Activated CD4-positive, alpha-beta T cell treated with anti-CD3 and anti-CD28 coated beads, Interleukin-10, Interleukin-2, amounts not matched to agents 100 ng/mL and 50 ng/mL, durations not matched to agents 16 hours and 8 hours (primary cell): ENCODE measurements around the gene CYP4B1.
"Not testable (repeated sequence)": the region's sequence is repeated elsewhere in the genome, so short reads cannot be mapped to it uniquely, and the experiment has no call there.

Source experiments
- DNase-seq: peaks from one replicate; pipeline ENCODE4 v3.0.0-alpha.2; 2020

The CYP4B1 gene

GRCh38 chr1:46798810-46799209, at the start of gene CYP4B1:
TSS of gene CYP4B1 (plus strand) at chr1:46799046. CDS start at chr1:46799082, 36 bp downstream.
- no peak for DNase-seq

GRCh38 chr1:46749404-46749803, 49.4 kb upstream of the CYP4B1 start:
- DNase-seq: no peak

GRCh38 chr1:46749921-46750404, 48.9 kb upstream of the CYP4B1 start:
- no peak for DNase-seq

GRCh38 chr1:46753985-46754384, 44.9 kb upstream of the CYP4B1 start:
- DNase-seq: no peak

- not testable (repeated sequence) for DNase-seq
Measured at GRCh38 chr1:46754707-46755106, 44.1 kb upstream of the CYP4B1 start.

GRCh38 chr1:46755121-46755520, 43.7 kb upstream of the CYP4B1 start:
- DNase-seq: no peak

- DNase-seq: no peak
Measured at GRCh38 chr1:46757247-46757955, 41.4 kb upstream of the CYP4B1 start.

GRCh38 chr1:46757956-46758528, 40.8 kb upstream of the CYP4B1 start:
- DNase-seq: no peak

- DNase-seq: no peak
Measured at GRCh38 chr1:46760558-46761166, 38.2 kb upstream of the CYP4B1 start.

- no peak for DNase-seq
Measured at GRCh38 chr1:46761740-46762139, 37.1 kb upstream of the CYP4B1 start.

GRCh38 chr1:46764402-46764801, 34.4 kb upstream of the CYP4B1 start:
- DNase-seq: no peak

GRCh38 chr1:46767649-46768282, 31.1 kb upstream of the CYP4B1 start:
- DNase-seq: no peak

GRCh38 chr1:46768445-46768844, 30.4 kb upstream of the CYP4B1 start:
- no peak for DNase-seq

- DNase-seq: no peak
Measured at GRCh38 chr1:46769028-46769740, 29.7 kb upstream of the CYP4B1 start.

GRCh38 chr1:46770541-46770940, 28.3 kb upstream of the CYP4B1 start:
- DNase-seq: no peak

- no peak for DNase-seq
Measured at GRCh38 chr1:46772571-46772970, 26.3 kb upstream of the CYP4B1 start.

GRCh38 chr1:46774297-46774696, 24.5 kb upstream of the CYP4B1 start:
- no peak for DNase-seq

GRCh38 chr1:46778456-46778855, 20.4 kb upstream of the CYP4B1 start:
- not testable (repeated sequence) for DNase-seq

GRCh38 chr1:46784666-46785065, 14.2 kb upstream of the CYP4B1 start:
- no peak for DNase-seq

- not testable (repeated sequence) for DNase-seq
Measured at GRCh38 chr1:46788634-46789033, 10.2 kb upstream of the CYP4B1 start.

- no peak for DNase-seq
Measured at GRCh38 chr1:46790446-46791101, 8.3 kb upstream of the CYP4B1 start.

- no peak for DNase-seq
Measured at GRCh38 chr1:46793126-46793525, 5.7 kb upstream of the CYP4B1 start.
